GM19468 (cell line): ENCODE results near the gene ZSCAN20.

Experiments used
- ATAC-seq: cut with Tn5 transposase; IDR thresholded peaks from one replicate; pipeline ENCODE4 v1.9.1; 2021; ENCODE audit warnings: mild to moderate bottlenecking, moderate library complexity, moderate number of reproducible peaks; ENCODE audit not compliant: unreplicated experiment; ENCODE audit errors: extremely low read depth

Gene ZSCAN20

DNA sequence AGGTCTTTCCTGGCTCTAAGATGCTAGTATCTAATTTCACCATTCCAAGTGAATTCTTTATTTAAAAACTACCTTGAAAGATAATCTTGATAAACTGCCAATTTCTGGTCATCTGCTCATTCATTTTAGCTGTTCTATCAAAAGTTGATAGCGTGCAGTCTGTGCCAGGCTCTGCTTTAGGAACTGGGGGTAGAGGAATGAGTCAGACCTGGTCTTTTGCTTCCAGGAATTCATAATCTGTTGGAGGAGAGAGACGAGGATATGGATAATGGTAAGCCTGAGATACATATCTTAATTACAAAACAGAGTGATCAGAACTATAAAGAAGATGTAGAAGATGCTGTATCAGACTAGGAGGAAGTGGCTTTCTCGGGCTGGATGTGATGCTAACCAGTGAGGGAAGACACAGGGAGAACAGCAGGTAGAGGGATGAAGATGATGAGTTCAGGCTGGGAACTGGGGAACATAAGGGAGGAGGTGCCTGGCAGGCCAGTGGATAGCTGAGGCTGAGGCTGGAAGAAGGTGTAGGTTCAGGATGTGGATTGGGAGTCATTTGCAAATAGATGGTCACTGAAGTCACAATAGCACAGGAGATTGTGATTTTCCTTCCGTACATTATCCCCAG, 29.3 kb upstream of the ZSCAN20 start:
- no peak for ATAC-seq

GRCh38 chr1:33443705-33444180, 28.7 kb upstream of the ZSCAN20 start:
- ATAC-seq: no peak

DNA sequence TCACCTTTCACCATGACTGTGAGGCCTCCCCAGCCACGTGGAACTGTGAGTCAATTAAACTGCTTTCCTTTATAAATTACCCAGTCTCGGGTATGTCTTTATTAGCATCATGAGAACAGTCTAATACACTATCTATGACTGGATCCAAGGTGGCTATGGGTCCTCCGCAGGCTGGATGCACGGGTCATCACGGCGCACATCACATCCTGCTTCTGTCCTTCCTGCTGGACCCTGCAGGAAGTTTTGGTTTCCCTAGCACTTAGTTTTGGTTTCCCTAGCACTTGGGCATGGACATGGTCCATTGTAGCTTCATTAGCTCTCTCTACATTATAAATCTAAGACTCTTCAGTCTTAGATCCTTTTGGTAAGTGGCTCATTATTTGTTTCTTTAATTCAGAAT, 27.3 kb upstream of the ZSCAN20 start:
- no peak for ATAC-seq

DNA sequence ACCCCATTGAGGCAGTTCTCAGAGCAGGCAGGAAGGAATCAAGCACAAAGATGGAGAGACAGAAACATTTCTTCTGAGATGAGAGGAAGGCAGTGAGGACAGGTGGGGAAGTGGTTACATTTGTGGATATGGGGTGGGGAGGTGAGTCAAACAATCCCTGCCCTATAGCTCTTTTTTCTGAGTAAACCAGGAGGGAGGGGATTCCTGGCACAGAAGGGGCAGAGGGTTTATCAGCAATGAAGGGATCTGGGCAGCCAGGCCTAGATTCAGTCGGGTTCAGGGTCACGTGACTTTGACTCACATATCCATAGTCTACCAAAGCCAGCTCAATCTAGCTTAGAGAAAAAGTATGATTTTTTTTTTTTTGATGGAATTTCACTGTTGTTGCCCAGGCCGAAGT, 25.9 kb upstream of the ZSCAN20 start:
- ATAC-seq: no peak

DNA sequence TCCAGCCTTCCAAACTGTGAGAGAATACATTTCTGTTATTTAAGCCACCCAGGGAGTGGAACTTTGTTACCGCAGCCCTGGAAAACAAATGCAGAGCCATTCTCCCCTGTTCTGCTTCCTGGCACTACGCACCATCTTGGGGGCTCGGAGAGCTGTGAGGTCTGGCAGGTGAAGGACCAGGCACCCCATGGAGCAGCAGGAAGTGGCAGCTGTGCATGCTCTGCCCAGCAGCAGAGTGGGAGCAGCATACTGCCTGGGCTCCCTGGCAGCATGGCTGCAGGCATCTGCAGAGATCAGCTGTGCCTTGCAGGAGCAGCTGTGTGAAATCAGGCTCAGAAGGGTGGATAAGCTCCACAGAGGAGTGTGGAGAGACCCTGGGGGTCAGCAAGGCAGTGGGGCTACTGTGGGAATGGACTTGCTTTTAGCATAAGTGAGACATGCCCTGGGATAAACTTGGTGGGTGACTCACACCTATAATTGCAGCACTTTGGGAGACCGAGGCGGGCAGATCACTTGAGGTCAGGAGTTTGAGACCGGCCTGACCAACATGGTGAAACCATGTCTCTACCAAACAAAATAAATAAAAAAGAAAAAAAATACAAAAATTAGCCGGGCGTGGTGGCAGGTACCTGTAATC, 17.7 kb upstream of the ZSCAN20 start:
- no peak for ATAC-seq

DNA sequence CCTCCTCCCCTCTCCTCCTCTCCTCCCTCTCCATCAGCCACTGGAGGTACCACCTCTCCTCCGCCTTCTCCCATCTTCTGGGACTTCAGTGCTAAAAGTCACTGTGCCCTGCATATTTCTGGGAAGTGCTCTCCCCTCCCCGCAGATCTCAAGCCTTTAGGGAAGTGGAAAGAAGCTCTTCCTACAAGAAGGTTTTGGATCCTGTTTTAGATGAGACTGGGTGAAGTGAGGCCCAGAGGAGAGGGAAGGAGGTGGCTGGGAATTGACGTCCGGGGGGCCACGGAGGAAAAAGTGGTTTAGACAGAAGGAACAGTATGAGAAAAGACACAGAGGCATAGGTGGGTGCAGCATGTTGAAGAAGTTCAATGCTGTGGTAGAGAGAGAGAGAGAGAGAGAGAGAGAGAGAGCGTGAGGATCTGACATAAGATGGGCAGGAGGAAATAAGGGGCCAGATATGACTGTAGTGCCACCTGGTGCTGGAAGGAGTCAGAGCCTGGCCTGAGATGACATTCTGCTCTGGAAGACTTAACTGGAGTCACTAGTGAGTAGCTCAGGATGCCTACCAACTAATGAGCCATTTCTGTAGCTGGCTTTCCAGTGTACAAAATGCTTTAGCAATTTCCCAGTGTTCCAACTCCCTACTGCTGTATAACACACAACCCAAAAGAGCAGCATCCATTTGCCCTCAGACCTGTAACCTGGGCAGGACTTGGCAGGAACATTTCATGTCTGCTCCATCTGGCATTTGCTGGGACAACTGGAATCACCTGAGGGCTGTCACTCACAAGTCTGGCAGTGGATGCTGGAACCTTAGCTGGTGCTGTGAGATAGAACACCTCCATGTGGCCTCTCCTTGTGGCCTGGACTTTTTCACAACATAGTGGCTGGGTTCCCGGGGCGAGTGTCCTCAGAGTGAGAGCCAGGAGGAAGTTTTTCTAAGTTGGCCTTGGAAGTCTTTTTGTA, 16.6 kb upstream of the ZSCAN20 start:
- ATAC-seq: no peak

- no peak for ATAC-seq
Measured at GRCh38 chr1:33456502-33456886, 16.0 kb upstream of the ZSCAN20 start.

- no peak for ATAC-seq
Measured at GRCh38 chr1:33459691-33460090, 12.8 kb upstream of the ZSCAN20 start.

DNA sequence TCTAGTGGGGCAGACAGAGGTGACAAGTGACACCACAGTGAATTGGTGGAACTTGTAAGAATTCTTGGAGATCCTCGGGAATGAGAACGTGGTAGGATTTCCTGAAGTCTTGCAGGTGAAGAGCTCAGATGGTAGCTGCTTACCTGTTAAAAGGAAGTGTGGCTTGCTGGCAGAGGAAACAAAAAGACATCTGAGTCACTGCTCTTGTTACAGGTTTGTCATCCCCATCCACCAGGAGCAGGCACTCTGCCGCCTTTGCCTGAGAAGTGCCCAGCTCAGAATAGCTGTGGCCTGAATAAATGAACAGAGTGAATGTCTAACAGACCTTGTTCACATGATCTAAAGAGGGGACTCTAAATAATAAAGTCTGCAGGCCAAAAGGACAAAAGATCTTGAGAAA, 12.3 kb upstream of the ZSCAN20 start:
- no peak for ATAC-seq

DNA sequence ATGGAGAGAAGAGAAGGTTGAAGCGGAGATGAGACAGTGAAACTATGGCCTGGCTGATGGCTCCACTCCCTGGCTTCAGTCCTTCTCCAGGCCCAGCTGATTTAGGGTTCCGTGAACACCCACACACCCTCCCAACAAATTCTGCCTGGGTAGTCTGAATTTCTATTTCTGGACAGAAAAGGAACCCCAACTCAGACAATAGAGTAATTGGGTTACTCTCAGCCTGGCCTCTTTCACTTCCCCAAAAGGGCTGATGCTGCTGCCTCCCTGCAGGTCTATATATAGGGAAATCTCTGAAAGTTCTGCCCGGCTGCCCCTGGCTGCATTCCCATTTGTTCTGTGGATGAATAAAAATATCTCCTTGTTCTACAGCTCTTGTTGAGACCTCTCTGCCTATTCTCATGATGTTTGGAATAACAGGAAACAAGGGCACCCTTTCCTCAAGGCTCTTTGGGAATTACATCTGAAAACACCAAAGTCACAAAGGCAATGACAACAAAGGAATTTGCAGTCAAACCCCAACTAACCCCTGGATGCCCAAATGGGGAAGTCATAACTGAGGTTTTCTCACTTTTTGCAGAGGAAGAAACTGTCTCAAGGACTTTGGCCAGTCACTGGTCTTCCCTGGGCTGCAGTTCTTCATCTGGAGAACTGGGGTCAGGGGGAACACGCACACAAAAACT, 11.4 kb upstream of the ZSCAN20 start:
- no peak for ATAC-seq

DNA sequence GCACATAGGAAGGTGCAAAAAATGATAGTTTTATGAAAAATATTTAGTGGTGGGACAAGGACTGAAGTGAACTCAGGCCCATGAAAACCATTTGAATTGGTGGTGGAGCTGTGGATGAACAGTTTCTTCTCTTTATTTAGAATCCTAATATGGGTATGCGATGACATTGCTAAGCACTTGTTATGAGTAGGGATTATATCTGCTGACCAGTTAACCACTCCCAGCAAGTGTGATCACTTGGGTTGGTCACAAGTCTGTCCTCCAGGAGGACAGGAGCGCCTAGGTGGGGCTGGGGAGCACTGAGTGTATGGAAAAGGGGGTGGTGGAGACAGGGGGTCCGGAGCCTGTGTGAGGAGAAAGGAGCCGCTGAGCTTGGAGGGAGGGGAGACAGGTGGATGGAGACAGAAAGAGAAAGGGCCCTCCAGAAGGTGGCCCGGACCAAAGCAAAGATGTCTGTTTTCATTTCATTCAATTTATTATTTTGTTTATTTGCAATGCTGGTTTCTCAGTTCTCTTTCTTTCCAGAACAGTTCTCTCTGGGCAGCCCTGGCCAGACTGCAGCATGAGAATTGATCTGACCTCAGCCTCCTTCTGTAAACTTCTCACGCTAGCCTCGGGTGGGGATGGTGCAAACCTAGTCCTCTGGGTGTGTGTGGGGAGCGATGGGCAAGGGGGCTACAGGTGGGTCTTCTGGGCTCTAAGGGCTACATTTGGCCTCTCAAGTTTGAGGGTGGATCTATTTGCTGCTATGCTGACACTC, 9.9 kb upstream of the ZSCAN20 start:
- ATAC-seq: no peak

GRCh38 chr1:33464552-33464951, 7.9 kb upstream of the ZSCAN20 start:
- ATAC-seq: no peak

DNA sequence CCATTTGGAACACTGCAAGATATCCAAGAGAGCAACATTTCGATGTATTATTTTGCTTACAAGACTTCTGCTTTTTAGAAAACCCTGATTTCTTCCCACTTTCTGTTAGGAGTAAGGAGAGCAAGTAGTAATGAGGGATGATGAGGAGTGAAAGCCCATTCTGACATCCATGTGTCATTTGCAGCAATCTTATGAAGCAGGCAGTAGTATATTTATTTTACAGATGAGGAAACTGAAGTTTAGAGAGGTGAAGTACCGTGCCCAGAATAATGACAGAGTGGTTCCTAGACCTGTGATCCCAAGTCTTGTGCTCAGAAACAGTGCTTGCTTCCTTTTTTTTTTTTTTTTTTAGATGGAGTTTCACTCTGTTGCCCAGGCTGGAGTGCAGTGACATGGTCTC, 7.1 kb upstream of the ZSCAN20 start:
- no peak for ATAC-seq

- no peak for ATAC-seq
Measured at GRCh38 chr1:33466159-33466558, 6.3 kb upstream of the ZSCAN20 start.

DNA sequence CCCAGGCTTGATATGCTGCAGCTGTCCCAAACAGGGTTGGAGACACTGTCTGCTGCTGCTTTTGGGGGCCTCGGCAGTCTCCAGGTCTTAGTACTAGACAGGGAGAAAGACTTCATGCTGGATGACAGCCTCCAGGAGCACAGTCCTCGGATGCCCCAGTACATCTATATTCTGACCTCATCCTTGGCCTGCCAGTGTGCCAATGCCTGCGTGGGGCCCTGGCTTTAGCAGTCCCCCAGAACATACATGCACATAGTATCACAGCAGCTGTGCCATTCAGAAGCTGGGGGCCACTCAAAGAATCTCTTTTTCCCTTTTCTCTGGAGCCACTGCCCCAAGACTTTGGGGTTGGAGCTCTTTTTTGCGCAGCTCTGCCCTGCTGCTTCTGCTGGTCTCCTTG, 4.4 kb upstream of the ZSCAN20 start:
- no peak for ATAC-seq

DNA sequence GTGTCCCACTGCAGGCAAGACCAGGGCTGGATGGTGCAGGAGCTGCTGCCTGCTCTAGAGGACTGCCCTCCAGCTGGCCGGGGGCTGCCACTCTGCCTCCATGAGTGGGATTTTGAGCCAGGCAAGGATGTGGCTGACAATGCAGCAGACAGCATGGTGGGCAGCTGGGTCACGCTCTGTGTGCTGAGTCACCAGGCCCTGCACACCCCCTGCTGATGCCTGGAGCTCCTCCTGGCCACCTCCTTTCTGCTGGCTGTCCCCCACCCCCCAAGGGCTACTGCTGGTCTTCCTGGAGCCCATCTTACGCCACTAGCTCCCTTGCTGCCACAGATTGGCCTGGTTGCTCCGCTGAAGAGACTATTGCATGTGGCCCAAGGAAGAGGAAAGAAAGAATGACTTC, 3.9 kb upstream of the ZSCAN20 start:
- ATAC-seq: no peak

DNA sequence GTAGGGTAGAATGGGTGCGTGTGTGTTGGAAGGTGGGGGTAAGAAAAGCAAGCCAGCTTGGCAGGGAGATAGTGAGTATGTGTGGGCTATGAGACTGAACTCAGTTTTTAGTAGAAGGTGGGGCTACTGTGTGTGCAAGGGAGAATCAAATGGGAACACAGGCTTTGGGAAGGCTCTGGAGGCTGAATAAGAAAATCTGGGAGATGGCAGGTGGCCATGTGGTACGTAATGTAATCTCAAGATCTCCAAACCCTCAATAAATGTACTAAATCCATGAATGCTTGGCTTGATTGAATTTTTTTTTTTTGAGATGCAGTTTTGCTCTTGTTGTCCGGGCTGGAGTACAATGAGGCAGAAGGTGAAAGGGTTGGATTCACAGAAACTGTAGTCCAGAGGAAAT, 3.5 kb upstream of the ZSCAN20 start:
- no peak for ATAC-seq

DNA sequence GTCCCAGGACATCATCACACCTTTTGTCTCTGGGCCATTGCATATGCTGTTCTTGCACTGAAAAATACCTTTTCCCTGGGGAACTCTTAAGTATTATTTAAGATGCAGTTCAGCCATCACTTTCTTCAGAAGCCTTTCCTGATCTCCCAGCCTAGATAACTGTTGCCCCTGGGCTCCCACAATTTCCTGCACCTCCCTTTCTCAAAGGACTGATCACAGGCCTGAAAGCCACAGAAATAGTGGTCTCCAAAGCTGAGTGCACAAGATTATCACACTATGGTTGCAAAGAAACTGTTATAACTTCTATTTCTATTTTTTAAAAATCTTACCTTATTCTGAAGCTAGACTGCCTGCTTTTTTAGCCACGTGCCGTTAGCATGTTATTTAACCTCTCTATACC, 2.8 kb upstream of the ZSCAN20 start:
- ATAC-seq: no peak

DNA sequence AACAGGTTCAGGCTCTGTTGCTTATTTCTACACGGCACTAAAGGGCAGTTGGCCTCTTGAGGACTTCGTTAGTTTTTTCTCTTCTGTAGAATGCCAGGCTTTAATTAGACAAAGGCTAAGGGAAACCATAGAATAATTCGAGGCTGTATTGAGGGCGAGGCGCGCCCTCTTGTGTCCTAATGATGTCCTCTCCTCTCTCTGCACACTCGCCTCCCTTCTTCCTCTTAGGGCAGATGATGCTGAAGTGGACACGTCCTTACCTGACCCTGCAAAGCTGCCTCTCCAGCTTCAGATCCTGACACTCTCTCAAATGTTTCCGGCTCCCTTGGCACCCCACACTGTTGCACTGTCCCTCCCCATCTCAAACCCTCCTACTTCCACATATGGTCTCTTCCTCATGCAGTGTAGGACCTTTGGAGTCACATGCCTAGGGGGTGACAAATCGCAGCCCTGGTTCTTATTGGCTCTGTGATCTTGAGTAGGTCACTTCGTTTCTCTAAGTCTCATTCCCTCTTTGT, 1.9 kb upstream of the ZSCAN20 start:
- ATAC-seq: peak; percentile 40

DNA sequence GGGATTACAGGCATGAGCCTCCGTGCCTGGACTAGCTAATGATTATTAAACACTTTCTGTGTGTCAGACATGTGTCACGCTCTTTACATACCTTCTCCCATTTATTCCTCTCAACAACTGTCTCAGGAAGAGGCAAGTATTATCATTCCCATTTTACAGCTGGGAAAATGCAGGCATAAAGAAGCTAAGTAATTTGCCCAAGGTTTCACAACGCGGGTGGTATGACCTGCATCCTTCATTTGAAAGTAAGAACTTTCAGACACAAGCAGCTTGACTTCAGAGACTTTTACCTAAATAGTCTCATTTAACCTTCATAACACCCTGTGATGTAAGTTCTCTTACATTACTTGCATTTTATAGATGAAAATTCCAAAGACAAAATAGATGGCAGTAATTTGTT, 1.0 kb upstream of the ZSCAN20 start:
- no peak for ATAC-seq
